Astrocyte of the cerebellum (primary cell): ENCODE results near the gene AIMP2.
"Not testable (repeated sequence)": the region's sequence is repeated elsewhere in the genome, so short reads cannot be mapped to it uniquely, and the experiment has no call there.

Experiments used
- DNase-seq: peaks from one replicate; pipeline ENCODE4 v3.0.0-alpha.2; 2011; ENCODE audit warnings: low read depth
- H3K4me3 ChIP-seq: 2 replicates; pipeline ENCODE4 v1.5.1; 2011; ENCODE audit warnings: mild to moderate bottlenecking, low read depth, low read length, moderate library complexity
- in situ Hi-C: cut with HindIII; loops from 2 replicates; pipeline ENCODE4 v1.10.0; 2017; ENCODE audit warnings: low sequenced_read_pairs
- TF ChIP-seq, protein P1 (sequence below): IDR thresholded peaks from 2 replicates; pipeline ENCODE4 v1.5.1; 2012; ENCODE audit warnings: low read length, low read depth, moderate library complexity, mild to moderate bottlenecking; ENCODE audit errors: missing control alignments

Gene AIMP2

GRCh38 chr7:6031567-6031966 lies 22.5 kb downstream of the AIMP2 start:
- H3K4me3 ChIP-seq: no peak overlapping the region
- TF ChIP-seq, protein P1, sequence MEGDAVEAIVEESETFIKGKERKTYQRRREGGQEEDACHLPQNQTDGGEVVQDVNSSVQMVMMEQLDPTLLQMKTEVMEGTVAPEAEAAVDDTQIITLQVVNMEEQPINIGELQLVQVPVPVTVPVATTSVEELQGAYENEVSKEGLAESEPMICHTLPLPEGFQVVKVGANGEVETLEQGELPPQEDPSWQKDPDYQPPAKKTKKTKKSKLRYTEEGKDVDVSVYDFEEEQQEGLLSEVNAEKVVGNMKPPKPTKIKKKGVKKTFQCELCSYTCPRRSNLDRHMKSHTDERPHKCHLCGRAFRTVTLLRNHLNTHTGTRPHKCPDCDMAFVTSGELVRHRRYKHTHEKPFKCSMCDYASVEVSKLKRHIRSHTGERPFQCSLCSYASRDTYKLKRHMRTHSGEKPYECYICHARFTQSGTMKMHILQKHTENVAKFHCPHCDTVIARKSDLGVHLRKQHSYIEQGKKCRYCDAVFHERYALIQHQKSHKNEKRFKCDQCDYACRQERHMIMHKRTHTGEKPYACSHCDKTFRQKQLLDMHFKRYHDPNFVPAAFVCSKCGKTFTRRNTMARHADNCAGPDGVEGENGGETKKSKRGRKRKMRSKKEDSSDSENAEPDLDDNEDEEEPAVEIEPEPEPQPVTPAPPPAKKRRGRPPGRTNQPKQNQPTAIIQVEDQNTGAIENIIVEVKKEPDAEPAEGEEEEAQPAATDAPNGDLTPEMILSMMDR: no peak
- DNase-seq: no peak
- in situ Hi-C loops: no loop called here

DNA sequence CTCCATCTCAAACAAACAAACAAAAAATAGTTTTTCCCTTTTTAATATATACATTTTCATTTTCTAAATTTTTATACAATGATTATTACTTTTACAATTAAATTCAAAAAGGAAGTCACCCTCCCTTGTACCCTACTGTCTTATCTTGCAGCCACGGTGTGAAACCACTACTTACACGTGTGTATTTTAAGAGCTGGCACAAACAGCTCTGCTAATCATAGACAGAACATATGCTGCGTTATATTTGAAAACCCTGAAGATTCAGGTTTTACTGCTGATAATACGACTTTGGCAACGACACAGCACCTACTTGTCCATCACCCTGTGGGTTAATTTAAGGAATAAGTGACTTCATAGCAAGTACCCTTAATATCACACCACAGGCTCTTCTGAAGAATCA lies 23.1 kb downstream of the AIMP2 start:
- DNase-seq: no peak
- TF ChIP-seq, protein P1: no peak
- no peak overlapping the region for H3K4me3 ChIP-seq
- in situ Hi-C loops: no loop called here

GRCh38 chr7:6032641-6033040 lies 23.6 kb downstream of the AIMP2 start:
- no peak overlapping the region for H3K4me3 ChIP-seq
- TF ChIP-seq, protein P1: no peak
- in situ Hi-C loops: no loop called here
- no peak for DNase-seq

- in situ Hi-C loops: no loop called here
- no peak overlapping the region for H3K4me3 ChIP-seq
- TF ChIP-seq, protein P1: no peak
- DNase-seq: no peak
Observed at GRCh38 chr7:6035165-6035564, 26.1 kb downstream of the AIMP2 start.

DNA sequence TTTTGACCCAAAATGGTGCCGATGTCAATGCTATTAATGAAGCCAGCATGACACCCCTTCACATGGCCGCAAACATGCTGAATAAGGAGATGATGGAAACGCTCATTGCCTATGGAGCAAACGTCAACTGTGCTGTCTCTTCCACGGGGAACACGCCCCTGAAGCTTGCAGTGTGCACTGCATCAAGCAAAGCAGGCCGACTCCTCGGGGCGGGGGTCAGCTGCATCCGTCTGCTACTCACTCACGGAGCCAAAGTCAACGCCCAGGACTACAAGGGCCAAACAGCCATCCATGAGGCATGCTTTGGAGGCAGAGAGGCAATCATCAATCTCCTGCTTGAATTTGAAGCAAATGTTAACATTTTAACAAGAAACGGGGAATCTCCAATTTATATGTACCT lies 26.6 kb downstream of the AIMP2 start:
- in situ Hi-C loops: no loop called here
- TF ChIP-seq, protein P1: no peak
- DNase-seq: no peak
- no peak overlapping the region for H3K4me3 ChIP-seq

GRCh38 chr7:6049780-6050179 lies 40.7 kb downstream of the AIMP2 start:
- DNase-seq: no peak
- in situ Hi-C loops: no loop called here
- TF ChIP-seq, protein P1: no peak
- H3K4me3 ChIP-seq: no peak overlapping the region

DNA sequence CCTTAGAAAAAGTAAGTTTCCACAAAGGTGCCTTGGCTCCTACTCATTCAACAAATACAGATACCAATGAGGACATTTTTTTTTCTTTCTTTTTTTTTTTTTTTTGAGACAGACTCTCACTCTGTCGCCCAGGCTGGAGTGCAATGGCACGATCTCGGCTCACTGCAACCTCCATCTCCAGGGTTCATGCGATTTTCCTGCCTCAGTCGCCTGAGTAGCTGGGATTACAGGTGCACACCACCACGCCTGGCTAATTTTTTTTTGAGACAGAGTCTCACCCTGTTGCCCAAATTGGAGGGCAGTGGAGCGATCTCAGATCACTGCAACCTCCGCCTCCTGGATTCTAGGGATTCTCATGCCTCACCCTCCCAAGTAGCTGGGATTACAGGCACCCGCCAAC lies 42.1 kb downstream of the AIMP2 start:
- in situ Hi-C loops: not testable (repeated sequence)

More for the DNA sequence above, 42.1 kb downstream of the AIMP2 start:
- not testable (repeated sequence) for H3K4me3 ChIP-seq, DNase-seq
